ENCODE data around the gene PRUNE2. TPM values are rescaled to one million over a fixed set of nuclear protein-coding genes. Genes with fewer than 3 reads are reported as not detected.

Gene PRUNE2
- total RNA-seq, 1 experiment from 2014 or later: 2.2 TPM

DNA sequence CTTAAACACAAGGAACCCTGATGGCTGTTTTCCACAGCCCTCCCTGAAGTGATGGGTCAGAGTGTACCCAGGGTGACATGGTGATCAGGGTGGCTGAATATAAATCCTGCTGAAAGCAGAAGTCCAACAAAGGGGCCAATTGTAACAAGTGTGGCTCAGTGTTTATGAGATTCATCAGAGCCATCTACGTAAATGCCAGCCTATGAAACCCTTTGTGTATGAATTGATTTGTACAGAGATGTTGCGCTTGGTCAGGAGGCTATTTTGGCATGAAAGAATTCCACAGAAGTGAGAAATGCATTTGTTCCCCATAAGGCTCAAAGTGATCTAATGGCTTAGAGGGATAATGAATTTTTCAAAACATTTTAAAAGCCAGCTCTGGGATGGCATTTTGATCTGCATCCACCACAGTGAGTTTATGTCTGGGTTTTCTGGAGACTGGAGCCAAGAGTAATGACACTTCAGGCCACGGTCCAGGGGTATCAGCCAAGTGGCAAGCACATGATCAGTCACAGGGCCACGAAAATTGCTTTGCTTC is 12.4 kb downstream of the PRUNE2 start:
- Histone ChIP-seq H3K27me3 (replicated peaks) (0 out of 2 replicates have a peak, but pooled peaks cover 3% of the 10 kb centered on the region), H3K9me3 (replicated peaks) (no peaks in the 10 kb centered on the region), H3K4me1 (replicated peaks) (no peaks in the 10 kb centered on the region), H3K4me3 (no peak overlapping the region), H3K27ac (no peak overlapping the region), H3K36me3 (no peaks in the 10 kb centered on the region)
- DNase-seq (ENCODE audit: low read depth in 1 of 2, low spot score in 2 of 2): no peak

DNA sequence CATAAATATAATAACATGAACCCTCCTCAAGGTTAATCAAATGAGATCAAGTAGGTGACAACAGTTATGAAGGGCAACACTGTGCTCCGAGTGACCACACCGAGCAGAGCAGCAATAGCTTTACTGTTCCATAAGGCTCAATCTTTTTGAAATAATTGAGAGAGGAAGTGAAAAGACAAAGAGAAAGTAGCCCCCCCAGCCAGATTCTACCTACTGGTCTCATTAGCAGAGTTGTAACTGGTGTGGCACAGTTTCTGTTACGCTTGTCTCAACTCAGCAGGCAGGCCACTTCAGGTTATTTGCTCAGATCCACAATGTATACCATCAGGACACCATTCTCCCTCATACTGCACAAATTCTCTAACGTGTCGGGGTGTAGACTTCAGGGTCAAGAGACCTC is 14.0 kb downstream of the PRUNE2 start:
- no peak overlapping the region for H3K4me3 ChIP-seq
- H3K36me3 ChIP-seq: no peaks in the 10 kb centered on the region
- H3K27me3 ChIP-seq (replicated peaks): no peaks in the 10 kb centered on the region
- no peak overlapping the region for H3K27ac ChIP-seq
- no peaks in the 10 kb centered on the region for H3K4me1 ChIP-seq (replicated peaks)
- no peaks in the 10 kb centered on the region for H3K9me3 ChIP-seq (replicated peaks)
- DNase-seq (ENCODE audit: low read depth in 1 of 2, low spot score in 2 of 2): no peak

DNA sequence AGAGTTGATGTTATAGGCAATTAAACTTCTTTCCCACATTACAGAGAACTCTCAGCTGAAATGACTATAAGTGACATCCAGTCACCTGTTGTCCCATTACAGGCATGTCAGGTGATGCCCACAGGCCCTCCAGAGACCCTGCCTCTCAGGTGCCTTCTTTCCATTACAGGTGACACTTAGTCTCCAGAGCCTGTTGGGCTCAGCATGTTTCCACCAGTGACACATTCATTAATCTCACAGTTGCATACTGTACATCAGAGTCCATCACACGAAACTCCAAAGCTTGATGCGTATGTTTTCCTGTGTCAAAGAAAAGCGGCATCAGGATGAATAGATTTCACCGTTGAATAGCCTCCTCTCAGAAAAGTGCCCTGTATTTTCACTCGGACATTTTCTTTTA is 14.6 kb downstream of the PRUNE2 start:
- Histone ChIP-seq H3K27me3 (replicated peaks) (no peaks in the 10 kb centered on the region), H3K27ac (no peak overlapping the region), H3K36me3 (no peaks in the 10 kb centered on the region), H3K4me3 (no peak overlapping the region), H3K4me1 (replicated peaks) (no peaks in the 10 kb centered on the region), H3K9me3 (replicated peaks) (no peaks in the 10 kb centered on the region)
- DNase-seq (ENCODE audit: low read depth in 1 of 2, low spot score in 2 of 2): no peak

DNA sequence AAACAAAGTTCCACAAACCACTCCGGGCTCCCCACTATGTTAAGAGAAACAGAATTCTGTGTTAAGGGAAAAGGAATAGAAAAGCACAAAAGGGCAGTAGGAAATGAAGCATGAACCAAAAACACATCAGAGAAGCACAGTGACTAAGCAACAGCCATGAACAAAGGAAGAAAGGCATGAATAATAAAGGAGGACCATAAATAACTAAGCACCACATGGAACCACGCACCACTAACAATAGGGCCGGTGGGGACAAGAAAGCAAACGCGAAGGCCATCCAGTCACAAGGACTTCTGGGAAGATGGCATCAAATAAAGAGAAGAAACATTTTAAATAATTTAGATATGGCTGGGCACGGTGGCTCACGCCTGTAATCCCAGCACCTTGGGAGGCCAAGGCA is 18.0 kb downstream of the PRUNE2 start:
- no peaks in the 10 kb centered on the region for H3K9me3 ChIP-seq (replicated peaks)
- H3K4me3 ChIP-seq: no peak overlapping the region
- H3K27ac ChIP-seq: no peak overlapping the region
- DNase-seq (ENCODE audit: low read depth in 1 of 2, low spot score in 2 of 2): no peak
- no peaks in the 10 kb centered on the region for H3K4me1 ChIP-seq (replicated peaks)
- no peaks in the 10 kb centered on the region for H3K36me3 ChIP-seq
- no peaks in the 10 kb centered on the region for H3K27me3 ChIP-seq (replicated peaks)

DNA sequence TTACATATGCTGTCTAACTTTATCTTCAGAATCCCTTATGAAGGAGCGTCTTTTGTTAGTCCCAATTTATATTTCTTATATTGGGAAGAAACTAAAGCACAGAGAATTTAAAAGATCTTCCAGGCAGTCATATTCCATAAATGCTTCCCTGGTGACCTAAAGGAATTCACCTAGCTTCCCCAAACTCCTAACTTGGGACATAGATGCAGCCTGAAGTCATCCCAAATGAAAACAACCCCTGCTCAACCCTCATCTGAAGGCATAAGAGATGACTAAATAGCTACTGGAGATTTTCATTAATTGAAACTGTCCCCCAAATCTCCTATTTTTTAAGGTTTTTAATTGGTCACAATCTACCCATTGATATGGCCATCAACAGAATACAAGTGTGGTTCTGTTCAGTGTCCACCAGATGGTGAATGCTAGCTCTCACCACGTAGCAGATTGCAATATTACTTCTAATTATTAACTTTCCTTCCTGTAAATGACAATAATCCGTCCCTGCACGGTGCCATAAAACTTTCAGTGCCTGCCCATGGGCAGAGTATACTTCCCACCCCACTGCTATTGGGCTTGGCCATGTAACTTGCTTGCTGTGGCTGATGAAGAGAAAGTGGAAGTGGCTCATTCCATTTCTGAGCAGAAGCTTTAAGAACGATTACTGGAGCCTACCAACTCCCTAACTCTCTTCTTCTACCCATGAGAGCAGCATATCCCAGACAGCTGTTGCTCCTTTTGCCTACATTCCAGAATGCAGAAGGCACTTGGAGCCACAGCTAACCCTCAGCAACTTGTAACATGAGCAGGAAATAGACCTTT is 18.7 kb downstream of the PRUNE2 start:
- no peak for DNase-seq (ENCODE audit: low read depth in 1 of 2, low spot score in 2 of 2)
- no peak overlapping the region for H3K4me3 ChIP-seq

DNA sequence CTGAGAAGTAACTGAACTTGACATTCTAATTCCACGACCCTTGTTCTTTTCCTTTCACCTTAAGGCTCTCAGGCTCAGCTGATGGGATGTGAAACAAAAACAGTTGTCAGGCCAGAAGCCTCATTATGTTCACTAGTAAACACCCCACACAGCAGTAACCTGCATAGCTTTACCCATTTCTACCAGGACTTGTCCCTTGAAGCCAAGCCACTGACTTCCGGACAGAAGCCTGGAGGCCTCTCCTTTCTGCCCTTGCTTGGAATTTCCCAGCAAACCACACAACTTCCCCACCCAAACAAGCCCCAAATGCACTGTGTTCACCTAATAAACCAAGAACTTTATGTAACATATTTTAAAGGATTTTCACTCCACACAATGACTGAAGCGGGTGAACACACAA is 19.6 kb downstream of the PRUNE2 start:
- Histone ChIP-seq H3K36me3 (no peaks in the 10 kb centered on the region), H3K27me3 (replicated peaks) (no peaks in the 10 kb centered on the region), H3K27ac (no peak overlapping the region), H3K4me1 (replicated peaks) (no peaks in the 10 kb centered on the region), H3K4me3 (no peak overlapping the region), H3K9me3 (replicated peaks) (no peaks in the 10 kb centered on the region)
- no peak for DNase-seq (ENCODE audit: low read depth in 1 of 2, low spot score in 2 of 2)

More for the DNA sequence above, 18.7 kb downstream of the PRUNE2 start:
- Histone ChIP-seq H3K27ac (no peak overlapping the region), H3K9me3 (replicated peaks) (no peaks in the 10 kb centered on the region), H3K27me3 (replicated peaks) (no peaks in the 10 kb centered on the region), H3K36me3 (no peaks in the 10 kb centered on the region), H3K4me1 (replicated peaks) (no peaks in the 10 kb centered on the region)

DNA sequence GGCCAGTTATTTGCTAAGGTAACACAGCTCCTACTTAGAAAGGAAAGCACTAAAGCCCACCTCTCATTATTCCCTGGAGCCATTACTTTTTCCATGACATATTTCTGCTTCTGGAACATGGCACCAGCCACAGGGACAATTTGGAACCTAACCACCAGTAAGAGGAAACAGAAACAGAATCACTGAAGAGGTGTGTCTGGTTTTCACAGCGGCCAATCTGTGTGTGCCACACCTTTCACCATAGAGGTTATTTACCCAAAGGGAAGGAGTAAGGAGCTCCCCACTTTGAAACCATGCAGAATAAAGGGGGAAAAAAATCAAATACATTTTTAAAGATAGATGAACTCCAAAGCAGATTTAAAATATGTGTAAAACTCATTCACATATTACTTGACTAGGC is 21.1 kb downstream of the PRUNE2 start:
- H3K27ac ChIP-seq: no peak overlapping the region
- no peaks in the 10 kb centered on the region for H3K9me3 ChIP-seq (replicated peaks)
- DNase-seq (ENCODE audit: low read depth in 1 of 2, low spot score in 2 of 2): no peak
- H3K4me1 ChIP-seq (replicated peaks): no peaks in the 10 kb centered on the region
- no peak overlapping the region for H3K4me3 ChIP-seq
- H3K36me3 ChIP-seq: no peaks in the 10 kb centered on the region
- no peaks in the 10 kb centered on the region for H3K27me3 ChIP-seq (replicated peaks)

DNA sequence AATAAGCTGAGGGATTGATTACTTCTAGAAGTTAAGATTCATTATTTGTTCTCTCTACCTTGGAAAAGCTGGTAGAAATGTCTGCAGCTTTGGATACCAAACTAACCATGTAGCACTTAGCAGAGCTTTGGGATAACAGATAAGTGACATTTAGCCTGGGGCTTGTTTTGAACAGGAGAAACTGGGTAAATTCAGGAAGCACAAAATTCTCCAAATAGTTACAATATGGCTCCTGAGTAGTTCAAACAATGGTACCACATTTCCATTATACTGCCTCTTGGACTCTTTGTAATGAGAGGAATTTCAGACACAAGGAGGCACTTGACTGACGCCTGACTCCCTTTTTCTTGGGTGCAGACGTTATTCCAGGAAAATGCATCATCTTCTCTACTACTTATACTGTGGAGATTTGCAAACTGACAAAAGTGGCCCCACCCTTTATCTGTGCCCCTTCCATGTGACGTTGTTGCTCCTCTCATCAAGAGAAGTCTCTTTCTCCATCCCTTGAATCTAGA is 22.5 kb downstream of the PRUNE2 start:
- H3K27ac ChIP-seq: no peak overlapping the region
- no peaks in the 10 kb centered on the region for H3K4me1 ChIP-seq (replicated peaks)
- no peaks in the 10 kb centered on the region for H3K27me3 ChIP-seq (replicated peaks)
- H3K36me3 ChIP-seq: no peaks in the 10 kb centered on the region
- no peak for DNase-seq (ENCODE audit: low read depth in 1 of 2, low spot score in 2 of 2)
- no peak overlapping the region for H3K4me3 ChIP-seq
- no peaks in the 10 kb centered on the region for H3K9me3 ChIP-seq (replicated peaks)

DNA sequence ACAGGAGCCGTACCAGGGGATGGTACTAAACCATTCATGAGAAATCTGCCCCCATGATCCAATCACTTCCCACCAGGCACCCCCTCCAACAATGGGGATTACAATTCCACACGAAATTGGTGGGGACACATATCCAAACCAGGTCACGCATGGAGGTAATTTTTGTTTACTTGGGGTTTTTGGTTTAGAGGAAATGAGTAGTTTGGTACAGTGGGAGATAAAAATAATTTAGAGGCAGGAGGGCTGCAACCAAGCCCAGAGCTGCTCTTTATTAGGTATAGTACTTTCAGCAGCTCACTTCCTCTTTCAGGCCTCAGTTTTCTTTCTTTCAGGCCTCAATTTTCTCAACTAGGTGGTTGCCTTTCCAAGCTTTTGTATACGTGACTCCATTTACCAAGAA is 23.2 kb downstream of the PRUNE2 start:
- no peaks in the 10 kb centered on the region for H3K9me3 ChIP-seq (replicated peaks)
- no peak overlapping the region for H3K4me3 ChIP-seq
- H3K36me3 ChIP-seq: no peaks in the 10 kb centered on the region
- H3K4me1 ChIP-seq (replicated peaks): no peaks in the 10 kb centered on the region
- H3K27me3 ChIP-seq (replicated peaks): no peaks in the 10 kb centered on the region
- no peak overlapping the region for H3K27ac ChIP-seq
- DNase-seq (ENCODE audit: low read depth in 1 of 2, low spot score in 2 of 2): no peak

DNA sequence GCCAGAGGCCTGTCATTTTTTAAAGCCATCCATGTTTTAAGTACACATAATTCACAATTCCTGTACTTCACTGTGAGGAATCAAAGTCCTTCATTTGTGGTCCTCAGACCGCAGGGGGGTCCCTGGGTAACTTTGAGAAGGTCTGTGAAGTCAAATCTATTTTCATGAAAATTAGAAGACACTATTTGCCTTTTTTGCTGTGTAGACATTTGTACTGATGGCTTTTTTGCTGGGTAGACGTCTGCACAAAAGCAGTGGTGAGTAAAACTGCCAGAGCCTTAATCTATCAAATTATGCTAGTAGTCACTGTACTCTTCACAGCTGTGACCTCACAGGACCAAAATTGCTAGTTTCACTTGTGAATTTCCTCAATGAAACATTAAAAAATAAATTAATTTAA is 25.7 kb downstream of the PRUNE2 start:
- Histone ChIP-seq H3K36me3 (no peaks in the 10 kb centered on the region), H3K4me3 (no peak overlapping the region), H3K27ac (no peak overlapping the region), H3K4me1 (replicated peaks) (no peaks in the 10 kb centered on the region), H3K27me3 (replicated peaks) (no peaks in the 10 kb centered on the region), H3K9me3 (replicated peaks) (no peaks in the 10 kb centered on the region)
- no peak for DNase-seq (ENCODE audit: low read depth in 1 of 2, low spot score in 2 of 2)

DNA sequence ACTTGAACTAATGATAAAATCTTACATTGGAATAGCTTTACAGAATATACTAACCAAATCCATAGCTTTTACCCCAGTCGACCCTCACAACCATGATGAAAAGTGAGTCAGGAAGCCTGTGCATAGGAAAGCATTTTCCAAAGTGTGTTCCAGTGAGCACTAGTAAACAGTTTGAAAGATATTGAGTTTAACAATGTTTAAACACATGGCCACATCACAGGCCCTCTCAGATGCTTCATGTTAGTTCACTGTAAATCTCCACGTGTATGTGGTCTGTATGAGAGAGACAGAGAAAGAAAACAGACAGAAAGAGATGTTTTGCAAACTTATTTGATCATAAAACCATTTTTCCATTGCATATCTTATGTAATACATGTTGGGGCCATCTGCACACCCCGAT is 27.0 kb downstream of the PRUNE2 start:
- no peaks in the 10 kb centered on the region for H3K9me3 ChIP-seq (replicated peaks)
- no peak for DNase-seq (ENCODE audit: low read depth in 1 of 2, low spot score in 2 of 2)
- no peak overlapping the region for H3K27ac ChIP-seq
- H3K4me1 ChIP-seq (replicated peaks): no peaks in the 10 kb centered on the region
- no peaks in the 10 kb centered on the region for H3K27me3 ChIP-seq (replicated peaks)
- no peaks in the 10 kb centered on the region for H3K36me3 ChIP-seq
- H3K4me3 ChIP-seq: no peak overlapping the region

DNA sequence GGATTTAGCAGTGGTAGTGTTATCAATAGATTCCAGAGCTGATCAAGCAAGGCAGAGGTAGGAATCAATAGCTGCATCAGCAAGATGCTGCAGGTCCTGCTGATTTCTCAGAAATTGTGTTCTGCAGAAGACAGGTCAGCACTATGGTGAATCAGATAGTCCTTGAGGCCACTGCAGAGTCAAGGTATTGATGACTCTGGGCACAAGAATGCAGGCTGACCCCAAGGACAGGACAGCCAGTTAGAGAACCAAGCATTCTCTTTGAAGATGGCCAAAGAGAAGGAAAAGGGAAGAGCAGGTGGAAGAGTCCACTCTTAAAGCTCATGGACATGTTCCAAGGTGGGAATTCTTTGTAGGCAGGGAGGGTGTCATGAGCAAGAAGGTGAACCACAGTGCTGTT is 28.0 kb downstream of the PRUNE2 start:
- Histone ChIP-seq H3K9me3 (replicated peaks) (no peaks in the 10 kb centered on the region), H3K36me3 (no peaks in the 10 kb centered on the region), H3K4me3 (no peak overlapping the region), H3K27me3 (replicated peaks) (no peaks in the 10 kb centered on the region), H3K4me1 (replicated peaks) (no peaks in the 10 kb centered on the region), H3K27ac (no peak overlapping the region)
- DNase-seq (ENCODE audit: low read depth in 1 of 2, low spot score in 2 of 2): no peak

DNA sequence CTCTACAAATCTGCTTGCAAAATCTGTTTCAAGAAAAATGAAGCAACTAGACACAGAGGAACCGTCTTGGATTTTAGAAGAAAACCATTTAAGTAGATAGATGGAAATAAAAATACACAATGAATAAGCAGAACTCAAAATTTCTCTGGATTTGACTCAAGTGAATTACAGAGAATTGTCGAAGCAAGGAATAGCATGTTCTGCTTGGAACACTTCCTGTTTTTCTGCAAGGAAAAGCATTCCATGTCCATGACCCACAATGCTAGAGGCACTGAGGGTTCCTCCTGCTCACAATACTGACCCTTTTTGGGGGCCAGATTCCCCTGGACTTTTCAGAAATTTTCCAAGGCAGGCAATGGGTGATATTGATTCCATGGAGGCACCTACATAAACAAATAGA is 29.8 kb downstream of the PRUNE2 start:
- DNase-seq (ENCODE audit: low read depth in 1 of 2, low spot score in 2 of 2): no peak
- Histone ChIP-seq H3K36me3 (no peaks in the 10 kb centered on the region), H3K9me3 (replicated peaks) (no peaks in the 10 kb centered on the region), H3K4me3 (no peak overlapping the region), H3K4me1 (replicated peaks) (no peaks in the 10 kb centered on the region), H3K27ac (no peak overlapping the region), H3K27me3 (replicated peaks) (no peaks in the 10 kb centered on the region)

DNA sequence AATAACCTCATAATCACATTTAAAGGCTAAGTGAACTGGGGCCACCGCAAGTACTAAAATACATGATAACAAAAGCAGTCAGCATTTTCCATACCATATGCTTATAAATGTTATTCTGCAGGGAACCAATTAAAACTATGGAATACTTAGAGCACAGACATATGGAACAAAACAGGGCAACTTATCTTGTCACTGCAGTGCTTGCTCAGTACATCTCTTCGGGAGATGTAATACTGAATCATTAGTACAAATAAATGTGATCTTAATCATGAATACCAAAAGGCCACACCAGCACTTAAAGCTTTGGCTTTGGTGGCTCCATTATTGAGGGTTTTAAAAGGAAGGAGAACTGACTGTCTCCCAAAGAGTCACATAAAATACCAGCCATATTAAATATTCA is 32.1 kb downstream of the PRUNE2 start:
- no peaks in the 10 kb centered on the region for H3K27me3 ChIP-seq (replicated peaks)
- DNase-seq (ENCODE audit: low read depth in 1 of 2, low spot score in 2 of 2): no peak
- H3K4me3 ChIP-seq: no peak overlapping the region
- H3K36me3 ChIP-seq: no peaks in the 10 kb centered on the region
- H3K9me3 ChIP-seq (replicated peaks): no peaks in the 10 kb centered on the region
- H3K27ac ChIP-seq: no peak overlapping the region
- H3K4me1 ChIP-seq (replicated peaks): no peaks in the 10 kb centered on the region
